WTC11 (cell line): ENCODE results near the gene CPT1A.

Source experiments
- ATF3 ChIP-seq: sonication (generic); formaldehyde crosslinking; conservative IDR thresholded peaks from 2 replicates; pipeline ENCODE4 v1.8.1; 2022; ENCODE audit warnings: mild to moderate bottlenecking, missing genetic modification reagents
- CTCF ChIP-seq: fragments of 200-600 bp; IDR thresholded peaks from 2 replicates; pipeline ENCODE4 v1.8.0; 2022; ENCODE audit warnings: antibody characterized with exemption
- ELF4 ChIP-seq: sonication (generic); formaldehyde crosslinking; IDR thresholded peaks from 2 replicates; pipeline ENCODE4 v1.8.1; 2022; ENCODE audit warnings: low read depth, mild to moderate bottlenecking, moderate library complexity, missing genetic modification reagents
- NR3C1 ChIP-seq: sonication (generic); formaldehyde crosslinking; conservative IDR thresholded peaks from 2 replicates; pipeline ENCODE4 v1.8.1; 2023; ENCODE audit warnings: low read depth, mild to moderate bottlenecking, missing genetic modification reagents
- SP1 ChIP-seq: sonication (generic); formaldehyde crosslinking; conservative IDR thresholded peaks from 2 replicates; pipeline ENCODE4 v1.8.1; 2022; ENCODE audit warnings: missing genetic modification reagents
- STAT6 ChIP-seq: sonication (generic); formaldehyde crosslinking; conservative IDR thresholded peaks from 2 replicates; pipeline ENCODE4 v1.8.1; 2023; ENCODE audit warnings: mild to moderate bottlenecking, low read depth, missing genetic modification reagents, moderate library complexity

GRCh38 chr11:68828957-68829356 is 12.8 kb downstream of the CPT1A start:
- TF ChIP-seq CTCF, result no peak
- no peak for TF ChIP-seq ATF3 (CRISPR knock-in tag)
- TF ChIP-seq NR3C1 (CRISPR knock-in tag), result no peak
- TF ChIP-seq STAT6 (CRISPR knock-in tag), result no peak
- TF ChIP-seq SP1 (CRISPR knock-in tag), result no peak
- no peak for TF ChIP-seq ELF4
